T-helper 1 cell treated with Interleukin-12 subunit alpha and Interleukin-12 subunit beta and Interleukin-4 antibody, amounts not matched to agents 30 ng/mL and 1 ng/mL, for 36 hours (primary cell): ENCODE data around the gene CDC20. TPM values are rescaled to one million over a fixed set of nuclear protein-coding genes. Genes with fewer than 3 reads are reported as not detected.

ENCODE experiments used
- intact Hi-C: fragments of 100-400 bp; cut with micrococcal nuclease; formaldehyde crosslinking; loops from one replicate; pipeline ENCODE4 v1.15.1; 2024
- total RNA-seq: library from RNA; stranded (reverse); gene quantifications from 2 replicates; pipeline ENCODE4 v1.2.3, GENCODE V29; 2022

Gene CDC20
- total RNA-seq, 1 donor from 2014 or later: 103 TPM

- intact Hi-C loops: no loop called here
Observed at GRCh38 chr1:43329995-43330751, 28.6 kb upstream of the CDC20 start.

GRCh38 chr1:43331688-43332087 is 27.1 kb upstream of the CDC20 start:
- intact Hi-C loops: no loop called here

GRCh38 chr1:43334453-43335205 is 24.2 kb upstream of the CDC20 start:
- intact Hi-C loops: no loop called here

GRCh38 chr1:43337588-43337987 is 21.2 kb upstream of the CDC20 start, which contains the start of gene MPL:
TSS of gene MPL (plus strand) at chr1:43337818. CDS start at chr1:43337849, 31 bp downstream.
- intact Hi-C loops: no loop called here

- intact Hi-C loops: no loop called here
Observed at GRCh38 chr1:43338001-43338400, 20.8 kb upstream of the CDC20 start.

GRCh38 chr1:43339584-43340232 is 19.1 kb upstream of the CDC20 start:
- intact Hi-C loops: no loop called here

GRCh38 chr1:43340559-43340958 is 18.2 kb upstream of the CDC20 start:
- intact Hi-C loops: no loop called here

GRCh38 chr1:43344267-43344850 is 14.4 kb upstream of the CDC20 start:
- intact Hi-C loops: no loop called here

GRCh38 chr1:43345120-43345519 is 13.7 kb upstream of the CDC20 start:
- intact Hi-C loops: no loop called here

GRCh38 chr1:43346636-43347035 is 12.1 kb upstream of the CDC20 start:
- intact Hi-C loops: no loop called here

- intact Hi-C loops: no loop called here
Observed at GRCh38 chr1:43348343-43348808, 10.4 kb upstream of the CDC20 start.

GRCh38 chr1:43348809-43349593 is 9.8 kb upstream of the CDC20 start:
- intact Hi-C loops: loop anchor here (1.0 kb wide), 1 partner anchor 9 kb away; the partner anchor contains the start of gene CDC20

GRCh38 chr1:43349594-43350306 is 9.0 kb upstream of the CDC20 start:
- intact Hi-C loops: loop anchor here (1.0 kb wide), 1 partner anchor 9 kb away; the partner anchor contains the start of gene CDC20

- intact Hi-C loops: no loop called here
Observed at GRCh38 chr1:43350976-43351375, 7.8 kb upstream of the CDC20 start.

GRCh38 chr1:43351421-43352350 is 7.1 kb upstream of the CDC20 start:
- intact Hi-C loops: no loop called here

- intact Hi-C loops: no loop called here
Observed at GRCh38 chr1:43352351-43352705, 6.5 kb upstream of the CDC20 start.

- intact Hi-C loops: no loop called here
Observed at GRCh38 chr1:43352881-43353280, 5.9 kb upstream of the CDC20 start.

- intact Hi-C loops: no loop called here
Observed at GRCh38 chr1:43354471-43354870, 4.3 kb upstream of the CDC20 start.

GRCh38 chr1:43354936-43355335 is 3.8 kb upstream of the CDC20 start:
- intact Hi-C loops: loop anchor here (5.0 kb wide), 2 partner anchors 352 to 673 kb away; partner anchors contain the start of genes ST3GAL3 and YBX1
